ENCODE measurements around the gene NT5C1B.

NT5C1B gene

DNA sequence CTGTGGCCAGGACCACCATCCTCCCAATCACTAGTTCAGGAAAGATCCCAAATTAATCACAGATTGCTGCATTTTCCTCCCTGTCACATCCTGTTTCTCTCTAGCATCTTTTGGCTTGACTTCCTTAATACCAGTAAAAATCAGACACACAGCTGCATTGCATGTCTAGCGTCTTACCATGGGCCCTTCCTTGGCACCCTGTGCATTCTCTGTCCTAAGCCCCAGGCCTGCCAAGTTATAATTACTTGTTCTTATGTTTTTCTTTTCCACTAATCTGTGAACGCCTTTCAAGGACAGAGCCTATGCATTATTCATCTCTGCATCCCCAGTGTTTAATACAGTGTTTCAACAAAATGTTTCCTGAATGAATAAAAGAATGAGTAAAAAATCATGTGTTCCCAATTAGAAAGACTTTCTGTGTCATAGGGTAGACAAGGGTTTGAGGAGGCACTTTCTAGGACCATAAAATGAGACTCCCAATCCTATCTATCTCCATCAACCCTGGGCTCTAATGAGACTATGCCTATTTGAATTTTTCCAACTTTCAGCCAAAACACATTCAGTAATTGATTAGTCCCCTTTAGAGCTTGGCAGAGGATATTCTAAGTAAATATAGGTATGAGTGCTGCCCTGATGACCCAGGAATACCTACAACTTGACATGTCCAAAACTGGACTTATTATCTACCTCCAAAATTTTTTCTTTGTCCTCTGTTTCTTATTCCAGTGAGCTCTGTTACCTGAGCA, 10.3 kb upstream of the NT5C1B start:
- DNase-seq (ENCODE audit: low spot score): no peak

DNA sequence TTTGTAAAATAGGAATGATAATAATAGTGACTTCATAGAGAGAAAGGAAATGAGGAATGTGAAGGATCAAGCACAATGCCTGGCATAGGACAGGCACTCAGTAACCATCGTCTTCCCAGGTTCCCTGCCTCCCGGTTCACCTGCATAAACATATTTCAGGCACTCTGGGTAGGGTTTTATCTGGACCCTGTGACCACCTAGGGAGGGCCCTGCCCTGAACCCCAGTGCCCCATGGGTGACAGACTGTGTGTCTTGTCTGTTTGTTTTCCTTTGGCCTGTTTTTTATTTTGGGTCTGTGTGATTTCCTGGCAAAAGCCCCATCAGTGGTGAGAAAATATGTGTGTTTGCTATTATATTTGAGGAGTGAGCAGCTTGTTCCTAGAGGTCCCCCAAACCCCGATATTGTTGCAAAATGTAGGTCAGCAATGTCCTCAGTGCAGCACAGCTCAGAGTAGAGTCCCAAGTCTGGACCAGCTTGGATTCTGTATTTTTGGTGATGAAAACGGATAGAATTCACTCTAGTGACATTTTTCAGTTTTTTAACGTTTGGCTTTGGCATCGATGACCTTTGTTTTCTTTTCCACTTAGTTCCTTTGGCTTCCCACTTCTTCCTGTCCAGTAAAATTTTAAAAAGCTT, 9.6 kb upstream of the NT5C1B start:
- no peak for DNase-seq (ENCODE audit: low spot score)

DNA sequence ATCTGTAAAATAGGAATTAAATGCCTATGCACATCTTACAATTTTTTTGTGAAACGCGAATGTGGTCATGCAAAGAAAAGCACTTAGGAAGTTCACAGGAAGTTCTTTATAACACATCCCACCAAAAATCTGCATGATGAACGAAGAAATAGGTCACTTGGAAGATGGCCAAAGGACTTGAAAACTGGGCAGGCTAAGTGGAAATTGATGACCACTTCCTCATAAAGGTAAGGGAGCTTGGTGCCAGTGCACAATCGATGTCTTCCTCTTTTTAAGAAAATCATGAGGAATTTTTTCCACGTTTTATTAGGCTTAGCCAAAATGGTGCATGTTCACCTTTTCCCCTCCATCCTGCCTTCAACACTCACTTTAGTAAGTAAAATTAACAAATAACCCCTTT, 8.2 kb upstream of the NT5C1B start:
- DNase-seq (ENCODE audit: low spot score): no peak

DNA sequence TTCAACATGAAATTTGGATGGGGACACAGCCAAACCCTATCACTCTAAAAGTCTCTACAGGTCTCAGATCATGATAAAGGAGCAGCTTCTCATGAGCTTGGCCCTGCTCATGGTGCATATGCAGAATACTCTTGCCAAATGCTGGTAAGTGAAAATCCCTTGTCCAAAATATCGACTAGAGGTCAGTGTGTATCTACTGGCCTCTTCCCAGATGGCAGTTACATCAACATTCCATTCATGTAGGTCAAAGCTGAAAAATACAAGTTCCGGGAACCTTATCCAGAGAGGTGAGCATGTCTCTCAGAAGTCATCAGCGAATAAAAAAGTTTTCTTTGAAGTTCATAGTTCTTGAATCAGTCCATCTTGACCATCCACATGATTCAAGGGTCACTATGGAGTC, 7.6 kb upstream of the NT5C1B start:
- DNase-seq (ENCODE audit: low spot score): no peak

DNA sequence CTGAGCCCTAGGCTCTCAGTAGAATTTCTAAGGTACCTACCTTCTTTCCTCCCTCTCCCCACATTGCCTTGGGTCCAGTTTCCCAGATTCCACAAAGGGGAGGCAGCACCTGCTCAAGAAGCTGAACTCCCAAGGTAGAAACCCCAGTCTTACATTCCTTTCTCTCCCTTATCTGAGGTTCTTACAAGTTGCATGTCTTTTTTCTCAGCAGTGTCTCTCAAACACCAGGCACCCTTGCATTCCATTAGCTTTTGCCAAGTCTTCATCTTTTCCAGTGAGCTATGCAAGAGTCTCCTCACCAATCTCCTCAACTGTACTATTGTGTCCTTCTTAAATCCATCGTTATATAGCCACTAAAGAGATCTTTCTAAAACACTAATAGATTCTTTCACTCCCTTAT, 4.1 kb upstream of the NT5C1B start:
- no peak for DNase-seq (ENCODE audit: low spot score)

DNA sequence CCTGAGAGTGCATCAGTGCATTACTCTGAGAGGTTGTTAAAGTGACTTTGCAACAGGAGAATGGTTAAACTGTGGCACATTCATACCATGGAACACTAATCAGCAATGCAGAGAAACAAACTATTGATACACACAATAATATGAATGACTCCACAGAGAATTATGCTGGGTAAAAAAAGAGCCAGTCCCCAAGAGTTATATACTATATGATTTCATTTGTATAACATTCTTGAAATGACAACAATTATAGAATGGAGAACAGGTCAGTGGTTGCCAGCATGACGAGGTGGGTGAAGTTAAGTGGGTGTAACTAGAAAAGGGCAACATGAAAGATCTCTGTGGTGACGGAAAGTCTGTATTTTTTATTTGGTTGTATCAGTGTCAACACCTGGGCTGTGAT, 3.0 kb upstream of the NT5C1B start:
- DNase-seq (ENCODE audit: low spot score): no peak

DNA sequence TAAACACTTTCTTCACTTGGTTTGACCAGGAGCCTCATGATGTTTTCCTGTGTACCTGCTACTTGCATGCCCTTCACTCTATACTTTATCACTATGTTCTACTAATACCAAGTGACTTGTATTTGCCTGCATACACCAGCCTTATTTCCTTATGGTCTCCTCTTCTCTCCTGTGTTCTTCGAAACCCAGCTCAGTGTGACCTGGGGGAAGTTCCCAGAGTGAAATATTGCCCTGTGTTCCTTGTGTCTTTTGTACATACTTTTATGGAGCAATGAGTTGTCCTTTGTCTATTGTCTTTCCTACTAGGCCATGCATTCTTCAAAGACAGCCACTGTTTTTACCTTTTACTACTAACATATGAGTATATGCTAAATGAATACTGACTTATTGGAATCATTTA, 567 bp downstream of the NT5C1B start:
- no peak for DNase-seq (ENCODE audit: low spot score)

DNA sequence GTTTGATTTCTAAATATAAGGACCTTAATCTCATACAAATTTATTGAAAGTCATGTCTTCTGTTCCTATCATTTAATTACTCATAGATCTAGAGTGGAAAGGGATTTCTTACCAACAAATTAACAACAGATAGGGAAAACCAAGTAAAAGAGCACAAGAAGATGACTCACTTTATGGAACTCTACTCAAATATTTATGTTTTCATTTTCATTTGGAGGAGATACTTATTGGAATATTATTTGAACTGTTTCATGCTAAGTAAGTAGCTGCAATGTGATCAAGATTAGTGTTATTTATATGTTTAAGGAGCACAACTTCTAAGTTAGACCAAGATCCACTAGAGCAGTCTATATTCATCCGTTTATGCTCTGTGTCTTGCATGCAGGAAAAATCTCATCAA, 1.3 kb downstream of the NT5C1B start:
- DNase-seq (ENCODE audit: low spot score): no peak

DNA sequence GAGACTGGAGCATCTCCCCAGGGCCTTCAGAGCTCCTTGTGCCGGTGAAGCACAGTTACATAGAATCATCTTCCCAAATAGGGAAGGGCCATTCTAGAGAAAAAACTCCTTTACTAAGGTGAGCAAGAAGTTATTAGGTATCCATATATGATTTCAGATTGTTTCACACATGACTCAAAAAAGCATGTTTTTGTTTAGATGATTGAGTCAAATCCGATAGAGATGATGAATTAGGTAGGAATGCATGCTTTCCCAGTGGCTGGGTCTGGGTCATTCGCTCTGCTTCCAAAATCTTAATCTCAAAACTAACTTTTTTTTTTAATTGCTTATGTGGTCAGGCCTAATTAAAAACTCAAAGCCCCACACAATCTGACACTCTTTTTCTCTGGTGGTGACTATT, 3.8 kb downstream of the NT5C1B start:
- DNase-seq (ENCODE audit: low spot score): no peak

DNA sequence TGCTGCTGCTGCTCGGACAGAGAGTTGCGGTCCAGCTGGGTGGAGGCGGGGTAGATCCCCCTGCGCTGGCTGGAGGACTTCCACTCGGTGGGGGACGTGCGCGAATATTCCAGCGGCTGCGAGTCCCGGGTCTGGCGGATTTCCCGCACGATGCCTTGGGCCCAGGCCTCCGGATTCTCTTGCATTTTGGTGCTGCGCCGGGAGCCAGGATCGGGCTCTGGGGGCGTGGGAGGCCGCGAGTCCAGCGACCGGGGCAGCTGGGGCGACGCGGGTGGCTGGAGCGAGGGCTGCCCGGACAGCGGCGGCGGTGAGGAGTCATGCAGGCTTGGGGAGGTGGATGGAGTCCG, 4.8 kb downstream of the NT5C1B start:
- no peak for DNase-seq (ENCODE audit: low spot score)

DNA sequence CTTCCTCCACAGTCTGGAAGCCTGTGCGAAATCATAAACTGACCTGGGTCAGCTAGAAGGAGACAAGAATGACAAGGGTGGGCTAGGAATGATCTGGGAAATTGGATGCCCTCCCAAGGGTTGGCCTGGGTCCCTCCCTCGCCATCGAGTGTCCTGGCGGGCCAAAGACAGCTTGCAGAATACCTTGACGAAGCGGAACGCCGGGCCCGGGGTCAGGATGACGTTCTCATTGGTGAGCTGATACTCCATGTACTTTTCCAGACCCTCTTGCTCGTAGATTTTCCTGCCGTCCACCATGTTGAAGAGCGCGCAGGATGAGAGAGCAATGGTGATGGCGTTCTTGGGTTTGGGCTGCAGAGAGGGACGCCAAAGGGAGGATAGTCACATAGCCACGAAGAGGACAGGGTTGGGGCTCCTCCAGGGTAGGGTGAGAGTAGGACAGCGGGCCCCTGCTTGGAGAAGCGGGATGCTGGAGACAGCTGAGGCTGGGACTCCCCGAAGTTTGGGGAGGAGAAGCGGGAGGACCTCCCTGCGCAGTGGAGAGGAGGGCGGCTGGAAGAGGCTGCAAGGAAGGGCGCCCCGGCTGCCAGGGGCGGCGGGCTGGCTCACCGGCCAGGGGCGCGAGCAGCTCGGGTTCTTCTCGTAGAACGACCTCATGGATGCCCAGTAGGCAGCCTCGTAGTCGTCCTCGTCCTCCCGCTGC, 5.3 kb downstream of the NT5C1B start:
- DNase-seq (ENCODE audit: low spot score): no peak

DNA sequence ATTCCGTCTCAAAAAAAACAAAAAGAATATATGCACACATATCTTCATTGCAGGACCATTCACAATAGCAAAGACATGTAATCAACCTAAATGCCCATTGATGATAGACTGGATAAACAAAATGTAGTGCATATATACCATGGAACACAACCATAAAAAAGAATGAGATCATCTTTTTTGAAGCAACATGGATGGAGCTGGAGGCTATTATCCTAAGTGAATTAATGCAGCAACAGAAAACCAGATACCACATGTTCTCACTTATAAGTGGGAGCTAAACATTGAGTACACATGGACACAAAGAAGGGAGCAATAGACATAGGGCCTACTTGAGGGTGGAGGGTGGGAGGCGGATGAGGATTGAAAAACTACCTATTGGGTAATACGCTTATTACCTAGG, 8.8 kb downstream of the NT5C1B start:
- DNase-seq (ENCODE audit: low spot score): no peak

DNA sequence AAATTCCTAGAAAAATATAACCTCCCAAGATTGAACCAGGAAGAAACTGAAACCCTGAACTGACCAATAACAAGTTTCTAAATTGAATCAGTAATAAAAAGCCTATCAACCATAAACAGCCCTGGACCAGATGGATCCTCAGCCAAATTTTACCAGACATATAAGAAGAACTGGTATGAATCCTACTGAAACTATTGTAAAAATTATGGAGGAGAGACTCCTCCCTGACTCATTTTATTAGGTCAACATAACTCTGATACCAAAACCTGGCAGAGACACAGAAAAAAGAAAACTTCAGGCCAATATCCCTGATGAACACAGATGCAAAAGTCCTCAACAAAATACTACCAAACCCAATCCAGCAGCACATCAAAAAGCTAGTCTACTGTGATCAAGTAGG, 11.3 kb downstream of the NT5C1B start:
- no peak for DNase-seq (ENCODE audit: low spot score)

DNA sequence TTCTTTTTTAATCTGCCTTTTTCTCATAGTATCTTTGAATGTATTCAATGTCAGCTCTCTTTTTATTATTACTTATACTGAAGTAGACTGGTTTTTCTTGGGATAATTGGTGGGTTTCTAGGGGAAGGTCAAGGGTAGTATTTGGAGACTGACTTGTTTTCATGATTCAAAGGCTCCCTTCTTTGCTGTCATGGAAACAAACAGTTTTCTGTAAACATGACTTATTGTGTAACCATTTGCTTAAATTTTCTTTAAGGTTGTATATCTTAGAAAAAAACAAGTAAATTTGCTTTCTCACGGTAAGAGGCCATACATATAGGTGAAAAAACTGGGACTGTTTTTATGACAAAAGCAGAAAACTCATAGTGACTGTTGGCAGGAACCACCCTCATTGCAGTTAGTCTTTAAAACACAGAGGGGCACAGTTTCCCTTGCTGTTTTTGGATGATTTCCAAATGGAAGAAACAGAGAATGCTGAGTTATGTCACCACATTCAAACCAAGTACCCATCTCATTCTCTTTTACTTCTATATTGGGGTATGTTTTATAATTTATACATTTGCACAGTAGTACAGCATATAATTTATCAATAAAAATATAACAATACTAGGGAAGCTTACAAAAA, 23.1 kb downstream of the NT5C1B start:
- no peak for DNase-seq (ENCODE audit: low spot score)

DNA sequence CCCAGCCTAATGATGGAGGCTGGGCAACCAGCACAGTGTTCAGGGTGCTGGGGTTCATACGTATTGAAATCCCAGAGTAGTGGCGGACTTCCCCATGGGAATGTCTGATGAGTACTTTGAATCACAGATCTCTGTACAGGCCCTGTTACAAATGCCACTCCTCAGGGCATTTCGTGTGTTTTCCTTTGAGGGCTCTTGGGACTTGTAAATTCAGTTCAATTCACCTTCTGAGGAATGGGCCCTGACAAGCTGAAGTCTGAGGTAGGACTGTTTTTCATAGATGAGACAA, 28.6 kb downstream of the NT5C1B start:
- no peak for DNase-seq (ENCODE audit: low spot score)

DNA sequence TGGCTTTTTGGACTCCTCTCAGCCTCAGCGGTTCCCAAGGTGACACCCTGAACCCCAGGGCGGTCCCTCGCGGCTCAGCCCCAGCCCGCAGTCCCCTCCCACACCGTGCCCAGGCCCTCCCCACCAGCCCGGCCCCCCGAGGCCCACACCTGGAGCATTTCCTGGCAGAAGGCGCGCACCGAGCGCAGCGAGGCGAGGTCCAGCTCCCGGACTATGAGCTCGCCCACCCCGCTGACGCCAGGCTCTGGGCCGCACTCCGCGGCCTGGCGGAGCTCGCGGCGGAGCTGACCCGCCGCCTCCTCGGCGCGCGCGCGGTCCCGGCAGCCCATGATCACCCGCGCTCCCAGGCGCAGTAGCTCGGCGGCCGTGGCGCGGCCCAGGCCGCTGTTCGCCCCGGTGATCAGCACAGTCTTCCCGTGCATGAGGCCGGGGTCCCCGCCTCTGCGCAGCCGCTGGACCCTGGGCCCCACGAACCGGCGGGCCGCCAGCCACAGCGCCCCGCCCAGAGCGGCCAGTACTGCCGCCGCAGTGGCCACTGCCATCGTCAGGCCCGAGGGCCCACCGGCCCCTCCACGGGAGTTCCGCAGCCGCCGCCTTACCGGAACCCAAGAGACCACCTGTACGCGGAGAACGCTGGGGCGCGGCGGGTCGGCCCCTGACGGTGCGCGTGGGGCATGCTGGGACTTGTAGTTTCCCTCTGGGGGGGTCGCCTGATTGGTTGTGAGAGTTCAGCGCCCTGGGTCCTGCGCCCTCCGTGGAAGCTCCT, 29.2 kb downstream of the NT5C1B start, which contains the start of gene RDH14:
RDH14 (minus strand) TSS at position 623 of the 766 bp plus-strand sequence; CDS start at position 542, 81 bp downstream.
- DNase-seq (ENCODE audit: low spot score): peak; percentile 93

DNA sequence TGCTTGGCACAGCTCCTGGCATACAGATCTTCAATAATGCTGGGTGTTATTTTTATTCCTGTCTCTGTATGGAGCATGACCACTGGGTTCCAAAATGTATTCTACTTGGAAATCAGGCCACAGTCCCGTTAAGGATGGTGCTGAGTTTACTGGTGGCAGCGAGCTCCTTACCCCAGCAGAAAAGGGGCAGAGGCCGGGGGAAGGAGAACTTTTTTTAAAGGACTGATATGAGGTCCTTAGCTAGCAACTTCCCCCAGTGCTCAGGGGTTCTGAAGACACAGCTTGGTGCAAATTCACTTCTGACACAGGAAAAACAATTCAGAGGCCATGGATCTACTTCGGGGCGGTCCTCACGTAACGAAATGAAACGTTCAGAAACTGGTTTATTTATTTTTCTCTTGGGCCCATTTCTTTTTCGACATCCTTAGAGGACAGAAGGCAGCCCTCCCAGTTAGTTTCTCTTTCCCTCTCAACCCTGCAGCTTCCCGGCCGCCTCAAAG, 29.8 kb downstream of the NT5C1B start:
- no peak for DNase-seq (ENCODE audit: low spot score)

DNA sequence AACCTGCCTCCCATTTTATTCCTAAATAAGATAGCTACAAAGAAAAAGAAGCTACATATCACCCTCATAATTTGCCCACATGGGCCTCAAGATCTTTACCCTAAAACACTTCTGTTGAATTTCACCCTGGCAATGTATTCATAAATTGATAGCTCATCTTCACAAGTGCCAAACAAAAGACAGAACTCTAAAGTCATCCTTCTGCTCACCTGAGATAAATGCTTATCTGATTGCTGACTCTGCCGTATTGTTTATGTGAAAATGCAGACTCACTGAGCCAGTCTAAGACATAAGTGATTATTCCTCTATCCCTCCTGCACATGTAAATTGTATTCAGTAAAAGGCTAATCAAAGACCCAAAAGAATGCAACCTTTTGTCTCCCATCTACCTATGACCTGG, 30.9 kb downstream of the NT5C1B start:
- DNase-seq (ENCODE audit: low spot score): no peak

DNA sequence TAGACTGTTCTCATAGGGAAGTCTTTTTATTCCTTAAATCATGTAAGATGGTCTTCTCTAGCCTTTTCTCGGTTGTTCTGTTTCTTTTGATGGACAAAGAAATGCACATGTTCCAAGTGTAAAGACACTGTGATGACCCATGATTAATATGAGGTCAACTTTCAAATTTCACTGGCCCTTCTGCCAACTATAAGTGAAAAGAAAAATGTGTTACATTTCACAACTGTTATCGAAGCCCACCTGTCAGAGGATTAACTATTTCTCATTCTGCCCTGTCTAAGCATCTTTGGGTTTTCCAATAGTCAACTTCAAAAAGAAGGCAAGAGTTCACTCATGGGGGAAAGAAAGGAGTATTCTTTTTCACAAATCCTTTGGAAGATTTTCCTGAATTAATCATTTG, 32.2 kb downstream of the NT5C1B start:
- DNase-seq (ENCODE audit: low spot score): no peak

DNA sequence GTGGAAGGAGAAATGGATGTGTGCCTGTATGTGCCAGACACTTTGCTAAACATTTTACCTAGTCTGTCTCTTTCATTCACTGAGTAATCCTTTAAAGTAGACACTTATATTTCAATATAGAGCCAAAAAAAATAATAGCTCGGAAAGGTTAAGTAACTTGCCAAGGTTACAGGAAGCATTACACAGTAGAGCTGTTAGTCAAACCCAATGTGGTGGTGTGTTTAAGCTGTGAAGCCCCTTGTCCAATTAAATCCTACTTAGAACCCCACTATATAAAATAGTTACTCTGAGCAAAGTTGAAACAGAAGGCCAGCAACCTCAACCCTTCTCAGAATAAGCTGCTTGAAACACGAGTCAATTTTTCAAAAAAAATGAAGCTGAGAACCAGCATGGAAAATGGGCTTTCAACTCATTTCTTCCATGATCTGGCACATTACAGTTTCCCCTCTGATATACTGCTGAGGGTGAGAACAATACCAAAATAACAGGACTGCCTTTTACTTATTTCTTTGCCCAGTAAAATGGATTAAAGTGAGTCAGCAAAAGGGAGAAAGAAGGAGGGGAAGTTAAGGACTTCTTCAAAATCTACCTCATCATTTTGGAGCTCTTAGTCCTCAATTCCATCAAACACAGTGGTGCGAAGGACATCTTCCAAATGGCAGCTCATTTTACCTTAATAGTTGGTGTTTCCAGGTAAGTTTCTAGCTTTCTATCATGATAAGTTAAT, 36.9 kb downstream of the NT5C1B start:
- DNase-seq (ENCODE audit: low spot score): no peak

DNA sequence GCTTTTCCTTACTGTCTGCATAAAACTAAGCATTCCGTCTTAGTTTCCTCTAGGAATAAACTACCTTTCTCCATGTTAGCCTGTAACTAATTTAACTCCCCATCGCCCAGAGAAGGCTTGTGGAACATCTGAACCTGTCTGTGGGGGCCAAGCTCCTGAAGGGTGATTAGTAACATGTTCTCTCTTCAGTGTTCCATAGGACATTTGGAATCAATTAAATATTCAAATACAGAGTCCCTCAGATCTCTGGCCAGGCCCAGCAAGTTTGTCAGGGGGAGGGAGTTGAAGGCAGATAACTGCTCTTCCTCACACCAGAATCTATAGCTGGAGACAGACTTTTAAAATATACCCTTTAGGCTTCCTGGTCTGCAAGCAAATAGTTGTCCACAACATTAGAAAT, 37.7 kb downstream of the NT5C1B start:
- DNase-seq (ENCODE audit: low spot score): no peak

DNA sequence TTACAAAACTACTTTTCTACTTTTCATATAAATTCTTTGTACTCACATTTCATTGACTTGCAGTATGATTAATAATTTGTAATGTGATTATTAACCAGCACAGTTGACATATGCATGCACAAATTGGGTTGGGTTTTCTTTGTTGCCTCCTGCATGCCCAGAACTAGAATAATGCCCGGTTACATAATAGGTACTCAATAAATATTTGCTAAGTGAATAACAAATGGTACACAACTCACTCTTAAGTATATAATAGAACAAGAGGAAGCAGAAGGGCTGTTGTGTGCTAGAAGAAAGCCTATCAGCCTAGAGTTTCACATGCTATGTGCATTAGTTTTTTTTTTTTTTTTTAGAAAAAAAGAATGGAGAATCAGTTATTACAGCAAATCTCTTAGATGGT, 38.2 kb downstream of the NT5C1B start:
- no peak for DNase-seq (ENCODE audit: low spot score)
